Measurements from ENCODE around the gene ARHGAP26. TPM values are rescaled to one million over a fixed set of nuclear protein-coding genes. Genes with fewer than 3 reads are reported as not detected.

The ARHGAP26 gene
- polyA plus RNA-seq, 1 donor (not counting 4 experiments of a cell fraction or from before 2014, with no cell fraction given), result 3.9 TPM

DNA sequence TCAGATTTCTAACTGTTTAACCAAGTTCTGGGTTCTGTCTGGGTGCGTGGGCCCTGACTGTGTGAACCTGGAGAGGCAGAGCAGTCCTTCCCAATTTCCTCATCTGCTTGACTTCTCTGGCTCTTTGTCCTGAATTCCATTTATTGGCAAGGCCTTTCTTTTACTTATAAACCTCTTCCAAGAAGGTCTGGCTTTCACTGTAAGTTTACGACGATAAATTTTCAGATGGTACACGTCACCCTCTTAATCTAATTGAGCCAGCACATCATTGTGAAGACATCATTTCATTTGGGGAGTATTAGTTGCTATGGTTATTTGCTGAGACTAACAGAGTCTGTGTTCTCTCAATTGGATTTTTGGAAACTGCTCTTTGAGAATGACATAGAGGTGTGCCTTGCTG is 92.4 kb downstream of the ARHGAP26 start:
- no peaks in the 10 kb centered on the region for H4K20me1 ChIP-seq (ENCODE audit: control insufficient read depth, extremely low read depth, insufficient read depth, low read length)
- FAIRE-seq, result no peak
- H3K27me3 ChIP-seq (ENCODE audit: control insufficient read depth, extremely low read depth, insufficient read depth, low read length), result no peaks in the 10 kb centered on the region
- no peaks in the 10 kb centered on the region for H3K79me2 ChIP-seq (ENCODE audit: control insufficient read depth, insufficient read depth, low read length)
- no peak overlapping the region for H2AFZ ChIP-seq (ENCODE audit: control insufficient read depth, low read length)
- H3K9me3 ChIP-seq (ENCODE audit: control insufficient read depth, low read depth, low read length), result no peaks in the 10 kb centered on the region
- no peak overlapping the region for H3K4me3 ChIP-seq (ENCODE audit: control insufficient read depth in 2 of 3, extremely low read depth in 1 of 3, insufficient read depth in 2 of 3, low read depth in 1 of 3, low read length in 3 of 3)
- dilution Hi-C loops (cut with MboI; ENCODE audit: extremely low pct_ligation_motif_present, low sequenced_read_pairs), result no loop called here
- H3K27ac ChIP-seq (ENCODE audit: control insufficient read depth, insufficient read depth, low read length), result no peak overlapping the region
- no peak overlapping the region for H3K4me2 ChIP-seq (ENCODE audit: control insufficient read depth, extremely low read depth, insufficient read depth, low read depth, low read length)
- TF ChIP-seq, protein P1, sequence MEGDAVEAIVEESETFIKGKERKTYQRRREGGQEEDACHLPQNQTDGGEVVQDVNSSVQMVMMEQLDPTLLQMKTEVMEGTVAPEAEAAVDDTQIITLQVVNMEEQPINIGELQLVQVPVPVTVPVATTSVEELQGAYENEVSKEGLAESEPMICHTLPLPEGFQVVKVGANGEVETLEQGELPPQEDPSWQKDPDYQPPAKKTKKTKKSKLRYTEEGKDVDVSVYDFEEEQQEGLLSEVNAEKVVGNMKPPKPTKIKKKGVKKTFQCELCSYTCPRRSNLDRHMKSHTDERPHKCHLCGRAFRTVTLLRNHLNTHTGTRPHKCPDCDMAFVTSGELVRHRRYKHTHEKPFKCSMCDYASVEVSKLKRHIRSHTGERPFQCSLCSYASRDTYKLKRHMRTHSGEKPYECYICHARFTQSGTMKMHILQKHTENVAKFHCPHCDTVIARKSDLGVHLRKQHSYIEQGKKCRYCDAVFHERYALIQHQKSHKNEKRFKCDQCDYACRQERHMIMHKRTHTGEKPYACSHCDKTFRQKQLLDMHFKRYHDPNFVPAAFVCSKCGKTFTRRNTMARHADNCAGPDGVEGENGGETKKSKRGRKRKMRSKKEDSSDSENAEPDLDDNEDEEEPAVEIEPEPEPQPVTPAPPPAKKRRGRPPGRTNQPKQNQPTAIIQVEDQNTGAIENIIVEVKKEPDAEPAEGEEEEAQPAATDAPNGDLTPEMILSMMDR (optimal IDR thresholded peaks at IDR 0.05 in 1 of 3, IDR thresholded peaks at IDR 0.05 in 1 of 3, conservative IDR thresholded peaks at IDR 0.05 in 1 of 3; ENCODE audit: extremely low read depth in 1 of 3, insufficient read depth in 2 of 3, low read length in 3 of 3), result no peak
- TF ChIP-seq EZH2 (IDR thresholded peaks at IDR 0.05; ENCODE audit: low read length), result no peak
- H3K36me3 ChIP-seq (ENCODE audit: control insufficient read depth in 2 of 2, extremely low read depth in 1 of 2, insufficient read depth in 2 of 2, low read length in 2 of 2), result no peaks in the 10 kb centered on the region
- peaks cover 2% of the 10 kb centered on the region for H3K9me1 ChIP-seq (ENCODE audit: control insufficient read depth, extremely low read depth, insufficient read depth, low read length)
- DNase-seq (ENCODE audit: low read depth, low spot score), result no peak
- peaks cover 5% of the 10 kb centered on the region for H3K4me1 ChIP-seq (ENCODE audit: control insufficient read depth, extremely low read depth, insufficient read depth, low read length)
- H3K9ac ChIP-seq (ENCODE audit: control insufficient read depth, extremely low read depth, insufficient read depth, low read length), result no peak overlapping the region

GRCh38 chr5:142863856-142864255 is 93.7 kb downstream of the ARHGAP26 start:
- no peak overlapping the region for H3K9ac ChIP-seq (ENCODE audit: control insufficient read depth, extremely low read depth, insufficient read depth, low read length)
- no peak for DNase-seq (ENCODE audit: low read depth, low spot score)
- no peak for TF ChIP-seq EZH2 (IDR thresholded peaks at IDR 0.05; ENCODE audit: low read length)
- TF ChIP-seq, protein P1 (optimal IDR thresholded peaks at IDR 0.05 in 1 of 3, IDR thresholded peaks at IDR 0.05 in 1 of 3, conservative IDR thresholded peaks at IDR 0.05 in 1 of 3; ENCODE audit: extremely low read depth in 1 of 3, insufficient read depth in 2 of 3, low read length in 3 of 3), result no peak
- no peak overlapping the region for H2AFZ ChIP-seq (ENCODE audit: control insufficient read depth, low read length)
- peaks cover 5% of the 10 kb centered on the region for H3K4me1 ChIP-seq (ENCODE audit: control insufficient read depth, extremely low read depth, insufficient read depth, low read length)
- no peaks in the 10 kb centered on the region for H3K36me3 ChIP-seq (ENCODE audit: control insufficient read depth in 2 of 2, extremely low read depth in 1 of 2, insufficient read depth in 2 of 2, low read length in 2 of 2)
- H3K79me2 ChIP-seq (ENCODE audit: control insufficient read depth, insufficient read depth, low read length), result no peaks in the 10 kb centered on the region
- FAIRE-seq, result no peak
- no peaks in the 10 kb centered on the region for H4K20me1 ChIP-seq (ENCODE audit: control insufficient read depth, extremely low read depth, insufficient read depth, low read length)
- H3K4me2 ChIP-seq (ENCODE audit: control insufficient read depth, extremely low read depth, insufficient read depth, low read depth, low read length), result no peak overlapping the region
- peaks cover 2% of the 10 kb centered on the region for H3K9me1 ChIP-seq (ENCODE audit: control insufficient read depth, extremely low read depth, insufficient read depth, low read length)
- H3K9me3 ChIP-seq (ENCODE audit: control insufficient read depth, low read depth, low read length), result no peaks in the 10 kb centered on the region
- dilution Hi-C loops (cut with MboI; ENCODE audit: extremely low pct_ligation_motif_present, low sequenced_read_pairs), result no loop called here
- H3K27ac ChIP-seq (ENCODE audit: control insufficient read depth, insufficient read depth, low read length), result no peak overlapping the region
- H3K27me3 ChIP-seq (ENCODE audit: control insufficient read depth, extremely low read depth, insufficient read depth, low read length), result no peaks in the 10 kb centered on the region
- H3K4me3 ChIP-seq (ENCODE audit: control insufficient read depth in 2 of 3, extremely low read depth in 1 of 3, insufficient read depth in 2 of 3, low read depth in 1 of 3, low read length in 3 of 3), result no peak overlapping the region

Data from keratinocyte (primary cell).